Caco-2 (cell line): Measurements from ENCODE around the gene SGMS1. TPM values are rescaled to one million over a fixed set of nuclear protein-coding genes. Genes with fewer than 3 reads are reported as not detected.
A peak's percentile ranks its signal among the peaks of the same experiment; 100 is the strongest.

Source experiments
- BruUV-seq: library from RNA; stranded (reverse); fragments of 400-500 nt; replicated peaks from 2 replicates; lab custom pipeline; 2021; lab: Mats Ljungman, UMichigan
- CTCF ChIA-PET: fragments of 300-600 bp; sonication (Branson Sonifier 250); formaldehyde crosslinking; loops from one replicate; lab custom pipeline; 2022; ENCODE audit warnings: antibody characterized with exemption; lab: Charles Lee
- POLR2A ChIA-PET: fragments of 300-600 bp; sonication (Branson Sonifier 250); formaldehyde crosslinking; loops from one replicate; lab custom pipeline; 2022; ENCODE audit warnings: antibody characterized with exemption; lab: Charles Lee
- DNase-seq, 2 experiments: peaks; one replicate each; pipeline versions ENCODE4 v3.0.0 to v3.0.0-alpha.2; 2020 to 2022
- H3K27me3 ChIP-seq: replicated peaks from 2 replicates; pipeline ENCODE4 v1.6.0; 2011; ENCODE audit warnings: low read length; ENCODE audit not compliant: control insufficient read depth, insufficient read depth
- H3K36me3 ChIP-seq: 2 replicates; pipeline ENCODE4 v1.5.1; 2011; ENCODE audit warnings: low read length; ENCODE audit not compliant: control insufficient read depth, insufficient read depth
- H3K4me1 ChIP-seq: fragments of 250-450 bp; sonication (Bioruptor Pico); 2 replicates; pipeline ENCODE4 v1.5.1; 2020; ENCODE audit warnings: mild to moderate bottlenecking
- H3K4me3 ChIP-seq: 2 replicates; pipeline ENCODE4 v1.5.1; 2011; ENCODE audit warnings: low read depth, mild to moderate bottlenecking, control low read depth, low read length
- H3K9me3 ChIP-seq: fragments of 250-450 bp; sonication (Bioruptor Pico); 2 replicates; pipeline ENCODE4 v1.5.1; 2020; ENCODE audit warnings: mild to moderate bottlenecking, moderate library complexity
- H3K27ac Mint-ChIP-seq: one replicate; pipeline ENCODE4 v1.8.0; 2022; ENCODE audit warnings: mixed read lengths; ENCODE audit not compliant: unreplicated experiment
- H3K27me3 Mint-ChIP-seq: one replicate; pipeline ENCODE4 v1.8.0; 2022; ENCODE audit warnings: mixed read lengths; ENCODE audit not compliant: insufficient read depth, unreplicated experiment
- H3K36me3 Mint-ChIP-seq: one replicate; pipeline ENCODE4 v1.8.0; 2022; ENCODE audit warnings: mild to moderate bottlenecking, mixed read lengths; ENCODE audit not compliant: insufficient read depth, unreplicated experiment
- H3K4me1 Mint-ChIP-seq: one replicate; pipeline ENCODE4 v1.8.0; 2022; ENCODE audit warnings: low read depth, mixed read lengths; ENCODE audit not compliant: unreplicated experiment
- H3K4me3 Mint-ChIP-seq: one replicate; pipeline ENCODE4 v1.8.0; 2022; ENCODE audit warnings: mild to moderate bottlenecking, moderate library complexity, mixed read lengths; ENCODE audit not compliant: unreplicated experiment
- H3K9me3 Mint-ChIP-seq: one replicate; pipeline ENCODE4 v1.8.0; 2022; ENCODE audit warnings: mixed read lengths; ENCODE audit not compliant: unreplicated experiment
- CTCF ChIP-seq, 2 experiments: fragments of 200-600 bp in 1 of 2; IDR thresholded peaks; 1 replicate in 1 of 2; 2 replicates in 1 of 2; pipeline versions ENCODE4 v1.5.1 to v1.8.0; 2011 to 2022; ENCODE audit warnings: antibody characterized with exemption in 1 of 2, control low read depth in 1 of 2, inconsistent platforms in 1 of 2, low read depth in 1 of 2, low read length in 1 of 2, mild to moderate bottlenecking in 1 of 2, moderate library complexity in 1 of 2; ENCODE audit not compliant: insufficient read depth in 1 of 2, severe bottlenecking in 1 of 2, unreplicated experiment in 1 of 2
- intact Hi-C: fragments of 100-400 bp; cut with micrococcal nuclease; formaldehyde crosslinking; loops from one replicate; pipeline ENCODE4 v1.10.0; 2022; ENCODE audit not compliant: unreplicated experiment
- total RNA-seq: library from RNA; stranded (reverse); gene quantifications from 2 replicates; pipeline ENCODE4 v1.2.3, GENCODE V29; 2022

The SGMS1 gene
- total RNA-seq, 1 experiment from 2014 or later = 30.5 TPM

GRCh38 chr10:50622706-50623662 is 772 bp downstream of the SGMS1 start:
- no TSS peak for BruUV-seq
- Histone ChIP-seq H3K4me1 (peaks cover 11% of the 10 kb centered on the region; the same call in 1 of the 2 replicates), H3K36me3 (no peaks in the 10 kb centered on the region), H3K9me3 (no peaks in the 10 kb centered on the region), H3K27me3 (no peaks in the 10 kb centered on the region), H3K4me3 (peak overlapping the region; percentile 88)
- H3K9me3 Mint-ChIP-seq = no peaks in the 10 kb centered on the region
- peak in 1 of 2 experiments; percentile 0 for TF ChIP-seq CTCF (IDR thresholded peaks at IDR 0.05; ENCODE audit: insufficient read depth in 1 of 2, low read depth in 1 of 2, low read length in 1 of 2, severe bottlenecking in 1 of 2, unreplicated experiment in 1 of 2)
- peak overlapping the region; percentile 78 for H3K4me3 Mint-ChIP-seq
- ChIA-PET POLR2A (no interaction called here), CTCF (interaction anchor here (0.6 to 2.1 kb wide), 9 partner anchors 10 to 78 kb away, joined by 3 to 12 read pairs (median 6); no protein-coding TSS in a partner anchor)
- H3K36me3 Mint-ChIP-seq = peaks cover 18% of the 10 kb centered on the region
- intact Hi-C loops = loop anchor here (1.0 kb wide), 4 partner anchors 10 to 68 kb away; no protein-coding TSS in a partner anchor
- peaks cover 25% of the 10 kb centered on the region for H3K4me1 Mint-ChIP-seq
- H3K27ac Mint-ChIP-seq = peak overlapping the region; percentile 93
- H3K27me3 Mint-ChIP-seq = no peaks in the 10 kb centered on the region
- peak; percentile 50 to 55 for DNase-seq

- H3K4me3 ChIP-seq = peak overlapping the region; percentile 88
- POLR2A ChIA-PET = no interaction called here
- peak overlapping the region; percentile 40 for H3K27ac Mint-ChIP-seq
- no peaks in the 10 kb centered on the region for H3K9me3 Mint-ChIP-seq
- peaks cover 18% of the 10 kb centered on the region for H3K36me3 Mint-ChIP-seq
- peak; percentile 84 to 86 for DNase-seq
- TF ChIP-seq CTCF (IDR thresholded peaks at IDR 0.05; ENCODE audit: insufficient read depth in 1 of 2, low read depth in 1 of 2, low read length in 1 of 2, severe bottlenecking in 1 of 2, unreplicated experiment in 1 of 2) = peak in 1 of 2 experiments; percentile 54
- H3K4me3 Mint-ChIP-seq = peak overlapping the region; percentile 78
- H3K4me1 ChIP-seq = peaks cover 11% of the 10 kb centered on the region; the same call in 1 of the 2 replicates
- H3K36me3 ChIP-seq = no peaks in the 10 kb centered on the region
- no TSS peak for BruUV-seq
- CTCF ChIA-PET = interaction anchor here (0.6 to 2.1 kb wide), 8 partner anchors 9 to 77 kb away, joined by 3 to 10 read pairs (median 6); no protein-coding TSS in a partner anchor
- intact Hi-C loops = loop anchor here (1.0 kb wide), 4 partner anchors 9 to 67 kb away; no protein-coding TSS in a partner anchor
- no peaks in the 10 kb centered on the region for H3K27me3 ChIP-seq
- no peaks in the 10 kb centered on the region for H3K27me3 Mint-ChIP-seq
- H3K9me3 ChIP-seq = no peaks in the 10 kb centered on the region
- peaks cover 25% of the 10 kb centered on the region for H3K4me1 Mint-ChIP-seq
These were observed 1.6 kb downstream of the SGMS1 start for GRCh38 chr10:50621968-50622705.

GRCh38 chr10:50620899-50621298 is 2.9 kb downstream of the SGMS1 start:
- Mint-ChIP-seq H3K27me3 (no peaks in the 10 kb centered on the region), H3K36me3 (peaks cover 18% of the 10 kb centered on the region), H3K4me3 (no peak overlapping the region), H3K9me3 (no peaks in the 10 kb centered on the region), H3K27ac (no peak overlapping the region), H3K4me1 (peaks cover 25% of the 10 kb centered on the region)
- peaks cover 7% of the 10 kb centered on the region; the same call in 1 of the 2 replicates for H3K4me1 ChIP-seq
- no peak for DNase-seq
- H3K27me3 ChIP-seq = no peaks in the 10 kb centered on the region
- BruUV-seq = no TSS peak
- intact Hi-C loops = no loop called here
- H3K4me3 ChIP-seq = no peak overlapping the region
- CTCF ChIA-PET = interaction anchor here (0.7 to 2.1 kb wide), 5 partner anchors 50 to 953 kb away, joined by 3 to 8 read pairs (median 5); no protein-coding TSS in a partner anchor
- no peaks in the 10 kb centered on the region for H3K9me3 ChIP-seq
- POLR2A ChIA-PET = no interaction called here
- TF ChIP-seq CTCF (IDR thresholded peaks at IDR 0.05; ENCODE audit: insufficient read depth in 1 of 2, low read depth in 1 of 2, low read length in 1 of 2, severe bottlenecking in 1 of 2, unreplicated experiment in 1 of 2) = no peak
- H3K36me3 ChIP-seq = no peaks in the 10 kb centered on the region
